HepG2 (cell line): ENCODE measurements around the gene UGT1A3.

Experiments
- CHD2 ChIP-seq: IDR thresholded peaks from 2 replicates; pipeline ENCODE4 v1.6.1; 2011; ENCODE audit warnings: low read depth, low read length, improper control_type of control experiment
- CTCF ChIP-seq: sonication (generic); formaldehyde crosslinking; IDR thresholded peaks from 2 replicates; pipeline ENCODE4 v1.5.0; 2020; ENCODE audit warnings: mild to moderate bottlenecking, missing genetic modification reagents, moderate library complexity
- FOXA1 ChIP-seq, 2 experiments: fragments of 450-650 bp in 1 of 2; sonication (generic) in 1 of 2; formaldehyde crosslinking in 1 of 2; IDR thresholded peaks; 2 replicates each; pipeline versions ENCODE4 v1.4.0 to v1.6.1; 2016 to 2020; ENCODE audit warnings: missing genetic modification reagents in 1 of 2
- GFI1 ChIP-seq: sonication (generic); formaldehyde crosslinking; IDR thresholded peaks from 2 replicates; pipeline ENCODE4 v1.5.0; 2020; ENCODE audit warnings: missing genetic modification reagents, mild to moderate bottlenecking, borderline replicate concordance
- MXI1 ChIP-seq: IDR thresholded peaks from 3 replicates; pipeline ENCODE4 v1.6.1; 2012; ENCODE audit warnings: low read depth, low read length, inconsistent platforms, borderline replicate concordance
- POLR2A ChIP-seq, 2 experiments: IDR thresholded peaks; 2 replicates each; pipeline ENCODE4 v1.6.1; 2011; ENCODE audit warnings: low read depth in 2 of 2, low read length in 2 of 2, mild to moderate bottlenecking in 1 of 2, moderate library complexity in 1 of 2; ENCODE audit not compliant: insufficient read depth in 1 of 2
- SAFB2 ChIP-seq: sonication (generic); formaldehyde crosslinking; IDR thresholded peaks from 2 replicates; pipeline ENCODE4 v1.5.1; 2020; ENCODE audit warnings: missing genetic modification reagents, low read depth, mild to moderate bottlenecking, borderline replicate concordance
- SMAD1 ChIP-seq: sonication (generic); formaldehyde crosslinking; IDR thresholded peaks from 2 replicates; pipeline ENCODE4 v1.4.0; 2020; ENCODE audit warnings: missing genetic modification reagents, low read depth, mild to moderate bottlenecking, borderline replicate concordance
- USF2 ChIP-seq, 2 experiments: sonication (generic) in 1 of 2; formaldehyde crosslinking in 1 of 2; IDR thresholded peaks; 2 replicates each; pipeline versions ENCODE4 v1.5.1 to v1.6.1; 2011 to 2020; ENCODE audit warnings: borderline replicate concordance in 1 of 2, low read depth in 1 of 2, low read length in 1 of 2, mild to moderate bottlenecking in 1 of 2, missing genetic modification reagents in 1 of 2, moderate library complexity in 1 of 2
- ZBTB10 ChIP-seq: sonication (generic); formaldehyde crosslinking; IDR thresholded peaks from 2 replicates; pipeline ENCODE4 v1.4.0; 2020; ENCODE audit warnings: missing genetic modification reagents, borderline replicate concordance
- ZFX ChIP-seq: sonication (generic); formaldehyde crosslinking; IDR thresholded peaks from 2 replicates; pipeline ENCODE4 v1.4.0; 2020; ENCODE audit warnings: mild to moderate bottlenecking, low read depth, missing genetic modification reagents, moderate library complexity
- ZNF253 ChIP-seq: sonication (generic); formaldehyde crosslinking; IDR thresholded peaks from 2 replicates; pipeline ENCODE4 v1.8.0; 2022; ENCODE audit warnings: mild to moderate bottlenecking, missing genetic modification reagents, borderline replicate concordance
- ZNF75D ChIP-seq: sonication (generic); formaldehyde crosslinking; IDR thresholded peaks from 2 replicates; pipeline ENCODE4 v1.8.1; 2023; ENCODE audit warnings: missing genetic modification reagents, mild to moderate bottlenecking, borderline replicate concordance

GRCh38 chr2:233761040-233761769 is 32.4 kb downstream of the UGT1A3 start:
- no peak for TF ChIP-seq SMAD1 (CRISPR knock-in tag)
- no peak for TF ChIP-seq ZFX (CRISPR knock-in tag)
- no peak for TF ChIP-seq MXI1
- TF ChIP-seq CHD2 = no peak
- no peak for TF ChIP-seq CTCF (CRISPR knock-in tag)
- TF ChIP-seq USF2 (IDR thresholded peaks at IDR 0.05; ENCODE audit: low read depth, low read length) = no peak
- TF ChIP-seq USF2 (CRISPR knock-in tag; IDR thresholded peaks at IDR 0.05; ENCODE audit: borderline replicate concordance) = no peak
- TF ChIP-seq ZNF75D (CRISPR knock-in tag) = no peak
- TF ChIP-seq ZBTB10 (CRISPR knock-in tag) = no peak
- no peak for TF ChIP-seq POLR2A (IDR thresholded peaks at IDR 0.05; ENCODE audit: insufficient read depth in 1 of 2, low read depth in 2 of 2, low read length in 2 of 2)
- no peak for TF ChIP-seq FOXA1 (IDR thresholded peaks at IDR 0.05)
- no peak for TF ChIP-seq FOXA1 (CRISPR knock-in tag; IDR thresholded peaks at IDR 0.05)
- TF ChIP-seq ZNF253 (CRISPR knock-in tag) = no peak
- TF ChIP-seq GFI1 = no peak
- TF ChIP-seq SAFB2 (CRISPR knock-in tag) = no peak
